HepG2 (cell line): ENCODE measurements around the gene ENG. TPM values are rescaled to one million over a fixed set of nuclear protein-coding genes. Genes with fewer than 3 reads are reported as not detected.

ENCODE experiments used
- AKAP8 ChIP-seq: sonication (generic); formaldehyde crosslinking; IDR thresholded peaks from 2 replicates; pipeline ENCODE4 v1.5.1; 2020; ENCODE audit warnings: mild to moderate bottlenecking, missing genetic modification reagents
- DNMT1 ChIP-seq: sonication (generic); formaldehyde crosslinking; IDR thresholded peaks from 2 replicates; pipeline ENCODE4 v1.5.1; 2020; ENCODE audit warnings: mild to moderate bottlenecking, missing genetic modification reagents
- HINFP ChIP-seq: sonication (generic); formaldehyde crosslinking; IDR thresholded peaks from 2 replicates; pipeline ENCODE4 v1.4.0; 2020; ENCODE audit warnings: low read depth, mild to moderate bottlenecking, missing genetic modification reagents
- KMT2A ChIP-seq: sonication (generic); formaldehyde crosslinking; IDR thresholded peaks from 2 replicates; pipeline ENCODE4 v1.4.0; 2020; ENCODE audit warnings: missing genetic modification reagents
- MEF2D ChIP-seq: sonication (generic); formaldehyde crosslinking; IDR thresholded peaks from 2 replicates; pipeline ENCODE4 v1.5.1; 2020; ENCODE audit warnings: mild to moderate bottlenecking, missing genetic modification reagents
- NBN ChIP-seq: fragments of 450-650 bp; conservative IDR thresholded peaks from 2 replicates; pipeline ENCODE4 v1.6.1; 2017
- PHF8 ChIP-seq: sonication (generic); formaldehyde crosslinking; IDR thresholded peaks from 2 replicates; pipeline ENCODE4 v1.5.0; 2020; ENCODE audit warnings: missing genetic modification reagents
- SCMH1 ChIP-seq: sonication (generic); formaldehyde crosslinking; IDR thresholded peaks from 2 replicates; pipeline ENCODE4 v1.9.0; 2021; ENCODE audit warnings: missing genetic modification reagents, mild to moderate bottlenecking, borderline replicate concordance
- SKI ChIP-seq: fragments of 450-650 bp; IDR thresholded peaks from one replicate; pipeline ENCODE4 v1.6.1; 2018; ENCODE audit warnings: mild to moderate bottlenecking; ENCODE audit not compliant: partially characterized antibody
- TAF1 ChIP-seq: sonication (generic); formaldehyde crosslinking; IDR thresholded peaks from 2 replicates; pipeline ENCODE4 v1.4.0; 2020; ENCODE audit warnings: missing genetic modification reagents
- ZNF12 ChIP-seq: sonication (generic); formaldehyde crosslinking; IDR thresholded peaks from 2 replicates; pipeline ENCODE4 v1.5.0; 2020; ENCODE audit warnings: missing genetic modification reagents
- ZNF318 ChIP-seq: sonication (generic); formaldehyde crosslinking; IDR thresholded peaks from 2 replicates; pipeline ENCODE4 v1.4.0; 2020; ENCODE audit warnings: mild to moderate bottlenecking, missing genetic modification reagents
- ZNF333 ChIP-seq: sonication (generic); formaldehyde crosslinking; IDR thresholded peaks from 2 replicates; pipeline ENCODE4 v1.4.0; 2020; ENCODE audit warnings: mild to moderate bottlenecking, missing genetic modification reagents, borderline replicate concordance
- ZNF431 ChIP-seq: sonication (generic); formaldehyde crosslinking; IDR thresholded peaks from 2 replicates; pipeline ENCODE4 v1.9.0; 2022; ENCODE audit warnings: missing genetic modification reagents, low read depth, mild to moderate bottlenecking, borderline replicate concordance
- ZNF687 ChIP-seq: sonication (generic); formaldehyde crosslinking; IDR thresholded peaks from 2 replicates; pipeline ENCODE4 v1.5.1; 2020; ENCODE audit warnings: mild to moderate bottlenecking, missing genetic modification reagents, moderate library complexity
- ZSCAN31 ChIP-seq: sonication (generic); formaldehyde crosslinking; IDR thresholded peaks from 2 replicates; pipeline ENCODE4 v1.5.0; 2020; ENCODE audit warnings: low read depth, mild to moderate bottlenecking, missing genetic modification reagents
- polyA plus RNA-seq, 8 experiments: library from polyadenylated mRNA; depleted of rRNA in 3 of 8; stranded (reverse) in 7 of 8; unstranded in 1 of 8; fragments of >200 nt; fragmentation: Illumina TruSeq in 4 of 8; extraction: Trizol in 4 of 8; gene quantifications; 2 replicates each; pipeline versions ENCODE4 v1.2.1 to v1.2.3, GENCODE V29; 2011 to 2016; ENCODE audit warnings: low read depth in 4 of 8, missing spikeins in 1 of 8, mixed read lengths in 1 of 8; ENCODE audit not compliant: insufficient read depth in 1 of 8
- total RNA-seq, 5 experiments: library from RNA; depleted of rRNA; stranded (reverse); fragments of >200 nt; fragmentation: Illumina TruSeq; extraction: Trizol; gene quantifications; 2 replicates each; pipeline ENCODE4 v1.2.3, GENCODE V29; 2016; ENCODE audit warnings: low read depth in 1 of 5

ENG gene
- total and polyA plus RNA-seq, 2 of the 13 experiments (the other 11 are each of a cell fraction or from before 2014, with no cell fraction given): 0.02 to 1.1 TPM

- peak; percentile 62 for TF ChIP-seq ZNF687 (CRISPR knock-in tag)
- no peak for TF ChIP-seq HINFP (CRISPR knock-in tag)
- no peak for TF ChIP-seq KMT2A (CRISPR knock-in tag)
- TF ChIP-seq MEF2D (CRISPR knock-in tag): no peak
- TF ChIP-seq ZNF333 (CRISPR knock-in tag): no peak
- no peak for TF ChIP-seq ZNF12 (CRISPR knock-in tag)
- no peak for TF ChIP-seq PHF8 (CRISPR knock-in tag)
- TF ChIP-seq SCMH1 (CRISPR knock-in tag): no peak
- TF ChIP-seq ZNF431 (CRISPR knock-in tag): no peak
- no peak for TF ChIP-seq ZNF318 (CRISPR knock-in tag)
- TF ChIP-seq AKAP8 (CRISPR knock-in tag): no peak
- 0 out of 2 replicates have a peak, but pooled peaks have one; percentile 40 for TF ChIP-seq ZSCAN31 (CRISPR knock-in tag)
- no peak for TF ChIP-seq DNMT1 (CRISPR knock-in tag)
- no peak for TF ChIP-seq SKI
- no peak for TF ChIP-seq NBN
- no peak for TF ChIP-seq TAF1 (CRISPR knock-in tag)
Measured at GRCh38 chr9:127846443-127847177, 7.8 kb downstream of the ENG start (continued).
